ENCODE data around the gene SLC27A2. TPM values are rescaled to one million over a fixed set of nuclear protein-coding genes. Genes with fewer than 3 reads are reported as not detected.

SLC27A2 gene
- total RNA-seq, 2 donors from 2014 or later: 2.2 TPM; not detected in 1

DNA sequence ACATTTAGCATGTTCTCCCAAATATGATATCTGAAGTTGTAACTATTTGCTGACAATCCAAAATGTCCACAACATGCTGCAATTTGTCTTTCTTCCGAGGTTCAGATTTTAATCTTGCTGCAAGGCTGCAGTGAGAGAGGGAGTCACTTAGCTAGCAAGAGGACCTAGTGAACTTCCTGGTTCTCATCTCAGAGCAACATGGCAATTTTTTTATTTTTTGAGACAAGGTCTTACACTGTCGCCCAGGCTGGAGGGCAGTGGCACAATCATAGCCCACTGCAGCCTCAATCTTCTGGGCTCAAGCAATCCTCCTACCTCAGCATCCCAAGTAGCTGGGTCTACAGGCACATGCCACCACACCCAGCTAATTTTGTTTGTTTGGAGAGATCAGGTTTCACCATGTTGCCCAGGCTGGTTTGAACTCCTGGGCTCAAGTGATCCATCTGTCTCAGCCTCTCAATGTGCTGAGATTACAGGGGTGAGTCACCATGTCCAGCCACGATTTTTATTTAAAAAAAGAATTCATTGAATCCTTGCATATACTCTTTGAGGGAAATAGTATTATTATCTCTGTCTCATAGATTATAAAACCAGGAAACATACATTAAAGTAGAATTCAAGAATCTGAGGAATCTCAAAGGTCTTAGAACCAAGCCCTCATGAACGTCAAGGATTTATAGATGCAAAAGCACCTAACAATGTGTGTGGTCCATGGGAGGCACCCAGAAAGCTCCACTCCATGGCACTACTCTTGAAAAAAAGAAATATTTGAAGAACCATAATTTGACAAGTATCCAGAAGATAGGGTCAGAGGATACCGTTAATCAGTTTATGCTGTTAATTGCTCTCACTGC lies 74.4 kb downstream of the SLC27A2 start:
- Histone ChIP-seq H3K4me1 (ENCODE audit: control insufficient read depth in 1 of 2, low read depth in 2 of 2) (no peaks in the 10 kb centered on the region), H3K36me3 (no peaks in the 10 kb centered on the region), H3K9me3 (no peaks in the 10 kb centered on the region), H3K4me3 (no peak overlapping the region), H3K27ac (no peak overlapping the region), H3K27me3 (replicated peaks; ENCODE audit: insufficient read depth) (no peaks in the 10 kb centered on the region)
- ATAC-seq (ENCODE audit: insufficient number of reproducible peaks, low FRiP score, low read depth): no peak
- DNase-seq (ENCODE audit: low spot score): no peak
- TF ChIP-seq CTCF (IDR thresholded peaks at IDR 0.05): no peak

DNA sequence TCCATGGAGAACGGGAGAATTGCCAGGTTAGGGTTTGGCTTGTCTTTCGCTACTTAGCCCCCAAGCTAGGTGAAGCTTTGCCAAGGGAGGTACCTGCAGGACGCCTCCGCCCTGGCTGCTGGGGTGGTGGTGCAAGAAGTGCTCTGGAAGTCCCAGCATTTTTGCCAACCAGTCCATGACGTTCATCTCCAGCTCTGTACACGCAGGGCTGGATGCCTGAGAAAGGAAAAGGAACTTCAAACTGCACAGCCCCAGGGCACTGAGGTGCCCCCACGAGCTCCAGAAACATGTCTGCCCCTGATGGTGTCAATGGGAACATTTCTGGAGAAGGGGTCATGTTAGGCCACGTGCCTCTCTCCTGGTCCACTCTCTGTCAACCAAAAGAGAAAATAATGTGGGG lies 75.3 kb downstream of the SLC27A2 start:
- H3K27ac ChIP-seq: no peak overlapping the region
- DNase-seq (ENCODE audit: low spot score) (no peak), ATAC-seq (ENCODE audit: insufficient number of reproducible peaks, low FRiP score, low read depth) (no peak)
- H3K36me3 ChIP-seq: no peaks in the 10 kb centered on the region
- H3K4me3 ChIP-seq: no peak overlapping the region
- TF ChIP-seq CTCF (IDR thresholded peaks at IDR 0.05): no peak
- no peaks in the 10 kb centered on the region for H3K9me3 ChIP-seq
- no peaks in the 10 kb centered on the region for H3K4me1 ChIP-seq (ENCODE audit: control insufficient read depth in 1 of 2, low read depth in 2 of 2)
- no peaks in the 10 kb centered on the region for H3K27me3 ChIP-seq (replicated peaks; ENCODE audit: insufficient read depth)

DNA sequence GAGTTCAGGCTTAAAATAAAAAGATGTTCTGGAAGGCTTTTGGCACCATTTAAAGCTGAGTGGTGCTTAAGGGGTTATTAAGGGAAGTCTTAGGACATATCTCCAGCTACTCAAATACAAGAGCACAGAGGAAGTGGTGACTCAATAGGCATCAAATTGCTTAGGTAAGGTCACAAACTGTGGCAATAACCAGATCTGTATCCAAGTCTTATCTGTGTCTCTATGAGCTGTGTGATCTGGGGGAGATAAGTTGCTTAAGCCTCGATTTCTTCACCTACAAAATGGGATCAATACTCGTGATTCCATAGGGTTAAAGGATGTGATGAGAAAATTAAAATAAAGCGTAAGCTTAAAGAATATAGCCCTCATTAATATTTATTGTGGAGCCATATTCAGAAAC lies 75.9 kb downstream of the SLC27A2 start:
- H3K9me3 ChIP-seq: no peaks in the 10 kb centered on the region
- DNase-seq (ENCODE audit: low spot score) (no peak), ATAC-seq (ENCODE audit: insufficient number of reproducible peaks, low FRiP score, low read depth) (no peak)
- no peaks in the 10 kb centered on the region for H3K36me3 ChIP-seq
- no peak for TF ChIP-seq CTCF (IDR thresholded peaks at IDR 0.05)
- no peak overlapping the region for H3K27ac ChIP-seq
- no peaks in the 10 kb centered on the region for H3K4me1 ChIP-seq (ENCODE audit: control insufficient read depth in 1 of 2, low read depth in 2 of 2)
- no peak overlapping the region for H3K4me3 ChIP-seq
- no peaks in the 10 kb centered on the region for H3K27me3 ChIP-seq (replicated peaks; ENCODE audit: insufficient read depth)

GRCh38 chr15:50259276-50259675 lies 77.3 kb downstream of the SLC27A2 start:
- Histone ChIP-seq H3K27ac (no peak overlapping the region), H3K4me3 (no peak overlapping the region), H3K36me3 (no peaks in the 10 kb centered on the region), H3K27me3 (replicated peaks; ENCODE audit: insufficient read depth) (no peaks in the 10 kb centered on the region), H3K4me1 (ENCODE audit: control insufficient read depth in 1 of 2, low read depth in 2 of 2) (no peaks in the 10 kb centered on the region), H3K9me3 (no peaks in the 10 kb centered on the region)
- ATAC-seq (ENCODE audit: insufficient number of reproducible peaks, low FRiP score, low read depth) (no peak), DNase-seq (ENCODE audit: low spot score) (no peak)
- TF ChIP-seq CTCF (IDR thresholded peaks at IDR 0.05): no peak

- H3K27me3 ChIP-seq (replicated peaks; ENCODE audit: insufficient read depth): no peaks in the 10 kb centered on the region
- H3K36me3 ChIP-seq: no peaks in the 10 kb centered on the region
- H3K4me1 ChIP-seq (ENCODE audit: control insufficient read depth in 1 of 2, low read depth in 2 of 2): no peaks in the 10 kb centered on the region
- DNase-seq (ENCODE audit: low spot score) (no peak), ATAC-seq (ENCODE audit: insufficient number of reproducible peaks, low FRiP score, low read depth) (no peak)
- no peak overlapping the region for H3K4me3 ChIP-seq
- no peak for TF ChIP-seq CTCF (IDR thresholded peaks at IDR 0.05)
- no peak overlapping the region for H3K27ac ChIP-seq
- no peaks in the 10 kb centered on the region for H3K9me3 ChIP-seq
Observed at GRCh38 chr15:50260969-50261496, 79.0 kb downstream of the SLC27A2 start.
